SK-N-SH (cell line): ENCODE measurements around the gene SUPT3H.

Experiments
- FOXM1 ChIP-seq: IDR thresholded peaks from 2 replicates; pipeline ENCODE4 v1.4.0; 2012; ENCODE audit warnings: low read depth, mild to moderate bottlenecking
- GABPA ChIP-seq: IDR thresholded peaks from 2 replicates; pipeline ENCODE4 v1.4.0; 2012; ENCODE audit warnings: low read depth, mild to moderate bottlenecking
- JUND ChIP-seq: IDR thresholded peaks from 2 replicates; pipeline ENCODE4 v1.4.0; 2012
- POLR2AphosphoS5 ChIP-seq: IDR thresholded peaks from 2 replicates; pipeline ENCODE4 v1.6.1; 2012; ENCODE audit warnings: low read depth, low read length
- RAD21 ChIP-seq: IDR thresholded peaks from 2 replicates; pipeline ENCODE4 v1.6.1; 2012; ENCODE audit warnings: mild to moderate bottlenecking, low read length
- TAF1 ChIP-seq: IDR thresholded peaks from 2 replicates; pipeline ENCODE4 v1.6.1; 2012; ENCODE audit warnings: low read depth, mild to moderate bottlenecking, low read length, moderate library complexity, borderline replicate concordance
- YY1 ChIP-seq: IDR thresholded peaks from 2 replicates; pipeline ENCODE4 v1.4.0; 2012; ENCODE audit warnings: low read depth, mild to moderate bottlenecking
- TF ChIP-seq, protein P1 (sequence below): fragments of 200-600 bp; sonication (generic); IDR thresholded peaks from 2 replicates; pipeline ENCODE4 v1.6.1; 2017; ENCODE audit warnings: antibody characterized with exemption, mild to moderate bottlenecking, moderate library complexity

DNA sequence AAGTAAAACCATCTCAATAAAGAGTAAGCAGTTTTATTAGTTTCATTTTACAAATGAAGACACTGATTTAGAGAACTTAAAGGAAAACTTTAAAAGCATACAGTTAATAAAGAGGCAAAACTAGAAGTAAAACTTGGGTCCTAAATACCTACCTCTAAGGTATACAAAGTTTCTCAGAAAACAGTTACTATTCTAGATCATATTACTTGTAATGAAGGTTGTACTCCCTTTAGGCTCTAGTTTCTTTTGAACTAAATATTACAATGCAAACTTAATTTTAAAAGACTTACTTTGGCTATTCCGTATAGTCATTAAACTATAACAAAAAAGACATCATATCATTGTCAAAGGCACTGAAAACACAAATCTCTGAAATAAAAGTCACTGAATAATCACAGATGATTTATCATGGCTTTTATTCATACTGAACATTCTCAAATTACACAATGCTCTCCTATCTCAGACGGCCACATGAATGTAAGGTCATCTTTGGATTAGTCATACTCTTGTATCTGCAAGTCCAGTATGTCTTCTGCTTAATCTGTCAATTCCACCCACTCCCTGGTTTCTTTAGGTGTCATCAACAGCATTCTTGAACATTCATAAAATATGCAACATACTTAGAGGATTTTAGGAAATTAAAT is 411.2 kb downstream of the SUPT3H start:
- TF ChIP-seq TAF1 (no peak), GABPA (no peak), FOXM1 (no peak), YY1 (no peak), RAD21 (no peak), JUND (peak; percentile 61), POLR2AphosphoS5 (peak; percentile 46; the same call in 1 of the 2 replicates)
- TF ChIP-seq, protein P1, sequence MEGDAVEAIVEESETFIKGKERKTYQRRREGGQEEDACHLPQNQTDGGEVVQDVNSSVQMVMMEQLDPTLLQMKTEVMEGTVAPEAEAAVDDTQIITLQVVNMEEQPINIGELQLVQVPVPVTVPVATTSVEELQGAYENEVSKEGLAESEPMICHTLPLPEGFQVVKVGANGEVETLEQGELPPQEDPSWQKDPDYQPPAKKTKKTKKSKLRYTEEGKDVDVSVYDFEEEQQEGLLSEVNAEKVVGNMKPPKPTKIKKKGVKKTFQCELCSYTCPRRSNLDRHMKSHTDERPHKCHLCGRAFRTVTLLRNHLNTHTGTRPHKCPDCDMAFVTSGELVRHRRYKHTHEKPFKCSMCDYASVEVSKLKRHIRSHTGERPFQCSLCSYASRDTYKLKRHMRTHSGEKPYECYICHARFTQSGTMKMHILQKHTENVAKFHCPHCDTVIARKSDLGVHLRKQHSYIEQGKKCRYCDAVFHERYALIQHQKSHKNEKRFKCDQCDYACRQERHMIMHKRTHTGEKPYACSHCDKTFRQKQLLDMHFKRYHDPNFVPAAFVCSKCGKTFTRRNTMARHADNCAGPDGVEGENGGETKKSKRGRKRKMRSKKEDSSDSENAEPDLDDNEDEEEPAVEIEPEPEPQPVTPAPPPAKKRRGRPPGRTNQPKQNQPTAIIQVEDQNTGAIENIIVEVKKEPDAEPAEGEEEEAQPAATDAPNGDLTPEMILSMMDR = no peak
